GM12878 (cell line): ENCODE data around the gene CA6. TPM values are rescaled to one million over a fixed set of nuclear protein-coding genes. Genes with fewer than 3 reads are reported as not detected.

Experiments
- ATAC-seq: fragments of 200-7000 bp; cut with Tn5 transposase; 3 replicates; pipeline ENCODE4 v1.9.1; 2020; ENCODE audit warnings: mild to moderate bottlenecking, moderate library complexity
- BruUV-seq: library from RNA; stranded (reverse); fragments of 400-500 nt; replicated peaks from 2 replicates; lab custom pipeline; 2021; lab: Mats Ljungman, UMichigan
- CTCF ChIA-PET: fragments of 300-600 bp; sonication (Branson Sonifier 250); formaldehyde crosslinking; extraction: SDS; loops from one replicate; lab custom pipeline; 2021; ENCODE audit warnings: inconsistent platforms; lab: Yijun Ruan, JAX
- POLR2A ChIA-PET: fragments of 350-600 bp; formaldehyde crosslinking; extraction: SDS; loops from one replicate; lab custom pipeline; 2021; ENCODE audit warnings: inconsistent platforms; lab: Charles Lee
- RAD21 ChIA-PET: fragments of 300-600 bp; sonication (Branson Sonifier 250); formaldehyde crosslinking; loops from one replicate; lab custom pipeline; 2023; ENCODE audit warnings: antibody characterized with exemption; ENCODE audit not compliant: unreplicated experiment; lab: Charles Lee
- SMC1A ChIA-PET: fragments of 300-600 bp; sonication (Branson Sonifier 250); formaldehyde crosslinking; loops from one replicate; lab custom pipeline; 2023; ENCODE audit not compliant: unreplicated experiment, uncharacterized antibody; lab: Charles Lee
- DNase-seq: peaks from one replicate; pipeline ENCODE4 v3.0.0-alpha.2; 2011; ENCODE audit warnings: low read depth, low spot score
- FAIRE-seq: peaks from 3 replicates; lab custom pipeline; 2011; peaks lifted over from hg19 to GRCh38; lab: Jason Lieb, UNC
- H2AFZ ChIP-seq: 2 replicates; pipeline ENCODE4 v1.6.0; 2011; ENCODE audit warnings: low read depth, low read length, control low read depth; ENCODE audit not compliant: control insufficient read depth
- H3K27ac ChIP-seq: 2 replicates; pipeline ENCODE4 v1.5.1; 2011; ENCODE audit warnings: control low read depth; ENCODE audit not compliant: control insufficient read depth, insufficient read depth
- H3K27me3 ChIP-seq, 2 experiments: replicated peaks in 1 of 2; 2 replicates each; pipeline versions ENCODE4 v1.6.0 to v1.6.1; 2011; ENCODE audit warnings: low read length in 1 of 2; ENCODE audit not compliant: control insufficient read depth in 2 of 2, insufficient read depth in 2 of 2
- H3K36me3 ChIP-seq, 2 experiments: 2 replicates each; pipeline ENCODE4 v1.5.1; 2011; ENCODE audit warnings: low read length in 1 of 2; ENCODE audit not compliant: control insufficient read depth in 2 of 2, insufficient read depth in 2 of 2
- H3K4me1 ChIP-seq: 2 replicates; pipeline ENCODE4 v1.6.1; 2011; ENCODE audit warnings: mild to moderate bottlenecking, low read length, moderate library complexity, mixed read lengths; ENCODE audit not compliant: control insufficient read depth, insufficient read depth
- H3K4me2 ChIP-seq: 2 replicates; pipeline ENCODE4 v1.6.0; 2011; ENCODE audit warnings: control low read depth; ENCODE audit not compliant: control insufficient read depth, insufficient read depth
- H3K4me3 ChIP-seq: fragments of 200-600 bp; sonication (generic); 2 replicates; pipeline ENCODE4 v1.5.1; 2016
- H3K79me2 ChIP-seq: 2 replicates; pipeline ENCODE4 v1.6.0; 2011; ENCODE audit warnings: low read length; ENCODE audit not compliant: control insufficient read depth, insufficient read depth
- H3K9ac ChIP-seq: 2 replicates; pipeline ENCODE4 v1.8.0; 2011; ENCODE audit warnings: low read length, control low read depth, mixed read lengths; ENCODE audit not compliant: control insufficient read depth, insufficient read depth
- H3K9me3 ChIP-seq: replicated peaks from 3 replicates; pipeline ENCODE4 v1.5.1; 2011; ENCODE audit warnings: mild to moderate bottlenecking, low read length; ENCODE audit not compliant: control insufficient read depth, insufficient read depth
- H4K20me1 ChIP-seq: 2 replicates; pipeline ENCODE4 v1.6.0; 2011; ENCODE audit not compliant: control insufficient read depth, insufficient read depth
- IKZF1 ChIP-seq: fragments of 450-650 bp; conservative IDR thresholded peaks from 2 replicates; pipeline ENCODE4 v1.6.1; 2017; ENCODE audit warnings: antibody characterized with exemption, mild to moderate bottlenecking
- NR2C2 ChIP-seq: IDR thresholded peaks from 2 replicates; pipeline ENCODE4 v1.6.1; 2011; ENCODE audit warnings: borderline replicate concordance, low read depth; ENCODE audit not compliant: control insufficient read depth, insufficient read length
- PAX5 ChIP-seq: IDR thresholded peaks from 2 replicates; pipeline ENCODE4 v1.6.1; 2011; ENCODE audit warnings: low read depth, low read length, borderline replicate concordance
- WGBS: methylation state at CpG from one replicate; pipeline ENCODE4 v1.1.6; 2016; ENCODE audit warnings: low lambda C conversion rate; ENCODE audit not compliant: insufficient replicate concordance, insufficient coverage; ENCODE audit errors: missing lambda C conversion rate; 5-methylcytosine and 5-hydroxymethylcytosine counted together
- in situ Hi-C: fragments of 300-500 bp; cut with MboI; formaldehyde crosslinking; loops from 9 replicates; pipeline ENCODE4 v1.14.3; 2018; ENCODE audit warnings: mixed read lengths
- intact Hi-C: fragments of 100-400 bp; cut with micrococcal nuclease; formaldehyde crosslinking; loops from one replicate; pipeline ENCODE4 v1.14.2; 2022; ENCODE audit not compliant: unreplicated experiment
- polyA plus RNA-seq, 11 experiments: library from polyadenylated mRNA; depleted of rRNA in 4 of 11; unstranded in 6 of 11; stranded (reverse) in 5 of 11; fragments of >200 nt; fragmentation: Nextera tagmentation in 4 of 11; fragmentation: Illumina TruSeq in 1 of 11; extraction: Ambion mirVana in 4 of 11; extraction: Trizol in 1 of 11; gene quantifications; 1 replicate in 1 of 11; 2 replicates in 10 of 11; pipeline versions ENCODE4 v1.2.1 to v1.2.3, GENCODE V29; 2011 to 2016; ENCODE audit warnings: inconsistent platforms in 2 of 11, missing spikeins in 2 of 11, low read depth in 1 of 11
- total RNA-seq, 4 experiments: library from RNA; depleted of rRNA in 3 of 4; stranded (reverse); fragments of >200 nt in 3 of 4; fragmentation: Illumina TruSeq in 1 of 4; extraction: Trizol in 1 of 4; gene quantifications; 2 replicates each; pipeline versions ENCODE4 v1.2.1 to v1.2.3, GENCODE V29; 2013 to 2021
- TF ChIP-seq, protein P1 (sequence below): fragments of 450-650 bp; IDR thresholded peaks from 2 replicates; pipeline ENCODE4 v1.6.1; 2017; ENCODE audit warnings: low read depth, mild to moderate bottlenecking, moderate library complexity

CA6 gene
- total and polyA plus RNA-seq, 10 of the 15 experiments (the other 5 are each of a cell fraction or from before 2014, with no cell fraction given): not detected

DNA sequence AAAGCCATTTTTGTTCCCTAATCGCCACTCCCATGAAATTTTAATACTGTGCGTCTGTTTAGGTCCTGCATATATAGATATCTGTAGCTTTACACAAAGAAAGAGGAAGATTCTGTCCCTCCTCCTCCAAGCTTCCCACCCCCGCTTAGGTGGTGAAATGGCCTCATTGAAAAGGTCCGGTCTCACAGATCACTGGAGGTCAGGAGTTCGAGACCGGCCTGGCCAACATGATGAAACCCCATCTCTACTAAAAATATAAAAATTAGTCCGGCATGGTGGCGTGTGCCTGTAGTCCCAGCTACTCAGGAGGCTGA, 59.7 kb downstream of the CA6 start:
- RAD21 ChIA-PET: interaction anchor here (0.7 to 2.9 kb wide), 27 partner anchors 12 to 279 kb away, joined by 3 to 32 read pairs (median 4); no protein-coding TSS in a partner anchor
- Histone ChIP-seq H3K27ac (no peak overlapping the region), H3K9me3 (no peaks in the 10 kb centered on the region), H3K79me2 (no peaks in the 10 kb centered on the region), H2AFZ (no peak overlapping the region), H3K4me2 (no peak overlapping the region), H3K36me3 (no peaks in the 10 kb centered on the region), H4K20me1 (no peaks in the 10 kb centered on the region), H3K9ac (no peak overlapping the region), H3K4me3 (no peak overlapping the region), H3K4me1 (peaks cover 27% of the 10 kb centered on the region), H3K27me3 (no peaks in the 10 kb centered on the region)
- no peak for DNase-seq
- SMC1A ChIA-PET: interaction anchor here (0.6 to 4.4 kb wide), 24 partner anchors 15 to 235 kb away, joined by 3 to 38 read pairs (median 4); no protein-coding TSS in a partner anchor
- no peak for ATAC-seq
- in situ Hi-C loops: loop anchor here (5.0 kb wide), 1 partner anchor 97 kb away; no protein-coding TSS in a partner anchor
- POLR2A ChIA-PET: interaction anchor here (0.5 to 1.6 kb wide), 4 partner anchors 87 to 569 kb away, joined by 3 to 6 read pairs (median 4); no protein-coding TSS in a partner anchor
- FAIRE-seq: no peak
- WGBS: 41% methylated on average over 8 of the region's 8 CpGs
- BruUV-seq: no TSS peak
- TF ChIP-seq PAX5 (no peak), IKZF1 (0 out of 2 replicates have a peak, but pooled peaks have one; percentile 2)
- intact Hi-C loops: loop anchor here (5.0 kb wide), 2 partner anchors 88 to 192 kb away; no protein-coding TSS in a partner anchor
- CTCF ChIA-PET: interaction anchor here (0.7 to 6.9 kb wide), 58 partner anchors 9 to 858 kb away, joined by 3 to 126 read pairs (median 5); partner anchors contain the start of gene SLC2A5

DNA sequence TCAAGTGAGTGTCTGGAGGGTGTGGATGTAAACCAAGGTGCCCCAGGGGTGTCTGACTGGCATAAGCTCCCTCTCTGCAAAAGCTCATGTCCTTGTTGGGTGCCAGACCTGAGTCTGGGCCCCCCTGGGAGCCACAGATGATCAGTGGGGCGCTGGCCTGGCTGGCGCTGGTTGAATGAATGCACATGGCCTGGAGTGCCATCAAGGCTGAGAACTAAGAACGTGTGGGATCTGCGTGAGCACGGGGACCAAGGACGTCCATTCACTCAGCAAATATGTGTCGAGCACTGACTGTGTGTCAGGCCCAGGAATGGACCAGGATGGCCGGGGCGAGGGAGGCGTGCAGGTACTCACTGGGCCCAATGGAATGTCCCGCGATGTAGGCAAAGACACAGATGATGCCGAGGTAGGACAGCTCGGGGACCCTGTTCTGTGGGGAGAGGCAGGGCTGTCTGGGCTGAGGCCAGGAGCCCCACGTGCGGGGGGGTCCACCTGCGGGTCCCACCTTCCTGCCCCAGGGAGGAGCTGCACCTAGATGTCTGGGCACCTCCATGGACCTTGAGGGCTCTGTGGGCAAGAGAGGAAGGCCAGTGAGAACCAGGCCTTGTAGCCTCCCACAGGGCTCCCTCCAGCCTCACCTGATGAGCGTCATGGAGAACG, 61.4 kb downstream of the CA6 start:
- Histone ChIP-seq H3K79me2 (no peaks in the 10 kb centered on the region), H3K27me3 (no peaks in the 10 kb centered on the region), H3K27ac (no peak overlapping the region), H3K4me2 (no peak overlapping the region; the same call in 1 of the 2 replicates), H4K20me1 (no peaks in the 10 kb centered on the region), H3K36me3 (no peaks in the 10 kb centered on the region), H3K4me3 (no peak overlapping the region), H2AFZ (no peak overlapping the region), H3K9me3 (no peaks in the 10 kb centered on the region), H3K4me1 (peaks cover 35% of the 10 kb centered on the region), H3K9ac (no peak overlapping the region)
- TF ChIP-seq, protein P1, sequence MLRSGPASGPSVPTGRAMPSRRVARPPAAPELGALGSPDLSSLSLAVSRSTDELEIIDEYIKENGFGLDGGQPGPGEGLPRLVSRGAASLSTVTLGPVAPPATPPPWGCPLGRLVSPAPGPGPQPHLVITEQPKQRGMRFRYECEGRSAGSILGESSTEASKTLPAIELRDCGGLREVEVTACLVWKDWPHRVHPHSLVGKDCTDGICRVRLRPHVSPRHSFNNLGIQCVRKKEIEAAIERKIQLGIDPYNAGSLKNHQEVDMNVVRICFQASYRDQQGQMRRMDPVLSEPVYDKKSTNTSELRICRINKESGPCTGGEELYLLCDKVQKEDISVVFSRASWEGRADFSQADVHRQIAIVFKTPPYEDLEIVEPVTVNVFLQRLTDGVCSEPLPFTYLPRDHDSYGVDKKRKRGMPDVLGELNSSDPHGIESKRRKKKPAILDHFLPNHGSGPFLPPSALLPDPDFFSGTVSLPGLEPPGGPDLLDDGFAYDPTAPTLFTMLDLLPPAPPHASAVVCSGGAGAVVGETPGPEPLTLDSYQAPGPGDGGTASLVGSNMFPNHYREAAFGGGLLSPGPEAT: no peak
- peak; percentile 7 for TF ChIP-seq NR2C2
- in situ Hi-C loops (loop anchor here (5.0 kb wide), 1 partner anchor 95 kb away; no protein-coding TSS in a partner anchor), intact Hi-C loops (loop anchor here (5.0 kb wide), 2 partner anchors 90 to 190 kb away; no protein-coding TSS in a partner anchor)
- RAD21 ChIA-PET: interaction anchor here (0.6 to 3.6 kb wide), 3 partner anchors 27 to 95 kb away, joined by 4 to 26 read pairs (median 8); no protein-coding TSS in a partner anchor
- POLR2A ChIA-PET: no interaction called here
- FAIRE-seq: no peak
- DNase-seq: no peak
- ATAC-seq: no peak
- CTCF ChIA-PET: interaction anchor here (0.5 to 6.9 kb wide), 10 partner anchors 13 to 228 kb away, joined by 3 to 126 read pairs (median 4); partner anchors contain the start of gene H6PD
- no TSS peak for BruUV-seq
- 87% methylated on average over 19 of the region's 19 CpGs for WGBS
- SMC1A ChIA-PET: interaction anchor here (1.5 to 4.4 kb wide), 4 partner anchors 30 to 104 kb away, joined by 4 to 38 read pairs (median 18); no protein-coding TSS in a partner anchor
